ENCODE measurements around the gene CREB3L2.

DNA sequence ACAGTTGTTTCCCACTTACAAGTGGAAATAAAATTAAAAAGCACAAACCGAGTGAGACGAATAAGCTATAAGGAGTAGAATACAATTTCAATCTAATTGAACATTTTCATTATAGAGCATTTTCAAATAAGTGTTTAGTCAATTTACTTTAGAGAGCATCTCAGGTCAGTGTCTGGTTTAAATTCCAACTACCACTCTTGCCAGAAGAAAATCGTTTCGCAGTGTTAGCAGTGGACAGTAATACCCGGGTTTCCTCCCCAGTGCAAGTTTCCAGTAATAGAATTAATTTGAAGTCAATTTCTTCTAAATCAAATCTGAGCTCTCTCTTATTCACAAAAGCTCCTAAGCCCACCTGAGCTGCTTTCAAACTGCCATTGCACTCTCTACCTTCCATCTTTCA, 45.7 kb downstream of the CREB3L2 start:
- TF ChIP-seq, protein P1, sequence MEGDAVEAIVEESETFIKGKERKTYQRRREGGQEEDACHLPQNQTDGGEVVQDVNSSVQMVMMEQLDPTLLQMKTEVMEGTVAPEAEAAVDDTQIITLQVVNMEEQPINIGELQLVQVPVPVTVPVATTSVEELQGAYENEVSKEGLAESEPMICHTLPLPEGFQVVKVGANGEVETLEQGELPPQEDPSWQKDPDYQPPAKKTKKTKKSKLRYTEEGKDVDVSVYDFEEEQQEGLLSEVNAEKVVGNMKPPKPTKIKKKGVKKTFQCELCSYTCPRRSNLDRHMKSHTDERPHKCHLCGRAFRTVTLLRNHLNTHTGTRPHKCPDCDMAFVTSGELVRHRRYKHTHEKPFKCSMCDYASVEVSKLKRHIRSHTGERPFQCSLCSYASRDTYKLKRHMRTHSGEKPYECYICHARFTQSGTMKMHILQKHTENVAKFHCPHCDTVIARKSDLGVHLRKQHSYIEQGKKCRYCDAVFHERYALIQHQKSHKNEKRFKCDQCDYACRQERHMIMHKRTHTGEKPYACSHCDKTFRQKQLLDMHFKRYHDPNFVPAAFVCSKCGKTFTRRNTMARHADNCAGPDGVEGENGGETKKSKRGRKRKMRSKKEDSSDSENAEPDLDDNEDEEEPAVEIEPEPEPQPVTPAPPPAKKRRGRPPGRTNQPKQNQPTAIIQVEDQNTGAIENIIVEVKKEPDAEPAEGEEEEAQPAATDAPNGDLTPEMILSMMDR (IDR thresholded peaks at IDR 0.05): no peak
- TF ChIP-seq ZFX (IDR thresholded peaks at IDR 0.05; ENCODE audit: borderline replicate concordance): no peak
